Coronary artery (tissue), 2 donors: ENCODE results near the gene LCORL.

Experiments
- DNase-seq: peaks from one replicate; pipeline ENCODE4 v3.0.0-alpha.2; 2017; ENCODE audit warnings: low spot score
- H3K27ac ChIP-seq, 2 donors: fragments of 200-600 bp; sonication (generic); one replicate each; pipeline ENCODE4 v1.5.1; 2016 to 2019
- H3K4me3 ChIP-seq: fragments of 200-600 bp; sonication (generic); 2 replicates; pipeline ENCODE4 v1.5.1; 2016; ENCODE audit warnings: mild to moderate bottlenecking, moderate library complexity
- CTCF ChIP-seq: fragments of 200-600 bp; sonication (generic); IDR thresholded peaks from one replicate; pipeline ENCODE4 v1.5.1; 2019; ENCODE audit warnings: antibody characterized with exemption

Gene LCORL

DNA sequence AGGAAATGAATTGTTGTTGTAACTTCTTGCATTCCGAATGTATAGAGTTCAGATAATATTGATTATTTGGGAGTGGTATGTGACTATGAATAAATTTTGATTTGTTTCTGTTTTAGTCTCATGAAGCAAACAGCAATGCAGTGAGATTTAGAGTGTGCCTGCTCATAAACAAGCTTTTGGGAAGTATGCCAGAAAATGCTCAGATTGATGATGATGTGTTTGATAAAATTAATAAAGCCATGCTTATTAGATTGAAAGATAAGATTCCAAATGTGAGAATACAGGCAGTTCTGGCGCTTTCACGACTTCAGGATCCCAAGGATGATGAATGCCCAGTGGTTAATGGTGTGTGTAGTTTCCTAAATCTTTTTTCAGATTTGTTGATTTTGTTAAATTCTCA, 208.8 kb downstream of the LCORL start:
- no peak overlapping the region for H3K4me3 ChIP-seq
- DNase-seq: no peak
- TF ChIP-seq CTCF: no peak
- no peak overlapping the region for H3K27ac ChIP-seq

DNA sequence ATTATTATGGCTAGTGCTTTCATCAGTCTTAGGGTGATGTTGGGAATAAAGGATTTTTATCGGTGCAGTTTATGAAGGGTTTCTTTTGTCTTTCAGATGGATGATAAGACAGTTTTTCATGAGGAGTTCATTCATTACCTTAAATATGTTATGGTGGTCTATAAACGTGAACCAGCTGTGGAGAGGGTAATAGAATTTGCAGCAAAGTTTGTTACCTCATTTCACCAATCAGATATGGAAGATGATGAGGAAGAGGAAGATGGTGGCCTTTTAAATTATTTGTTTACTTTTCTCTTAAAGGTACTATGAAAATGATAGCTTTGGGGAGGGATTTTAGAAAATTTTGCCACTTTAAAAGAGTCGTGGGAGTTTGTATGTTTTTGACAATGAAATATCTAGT, 209.4 kb downstream of the LCORL start:
- H3K4me3 ChIP-seq: no peak overlapping the region
- H3K27ac ChIP-seq: no peak overlapping the region
- no peak for TF ChIP-seq CTCF
- no peak for DNase-seq

DNA sequence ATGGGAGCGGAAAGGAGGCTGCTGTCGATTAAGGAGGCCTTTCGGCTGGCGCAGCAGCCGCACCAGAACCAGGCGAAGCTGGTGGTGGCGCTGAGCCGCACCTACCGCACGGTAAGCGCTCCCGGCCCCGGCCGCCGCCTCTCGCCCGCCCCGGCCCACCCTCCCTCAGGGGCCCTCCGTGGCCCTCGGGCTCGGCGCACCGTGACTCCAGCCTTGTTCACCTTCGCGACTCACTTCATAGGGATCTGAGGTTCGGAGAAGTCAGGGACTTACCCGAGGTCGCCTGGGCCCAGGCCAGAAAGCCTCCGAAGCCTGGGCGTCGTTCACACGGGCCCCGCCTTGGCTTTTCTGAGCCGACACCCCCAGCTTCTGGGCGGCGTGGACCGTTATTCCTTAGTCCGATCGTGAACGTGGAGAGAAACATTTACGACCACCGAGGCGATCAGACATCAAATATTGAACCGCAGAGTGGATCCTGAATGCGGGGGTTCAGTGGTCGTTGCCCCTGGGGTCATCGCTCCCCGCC, 210.4 kb downstream of the LCORL start:
- peak overlapping the region in 1 of 2 donors; percentile 92 for H3K27ac ChIP-seq
- H3K4me3 ChIP-seq: peak overlapping the region; percentile 76
- TF ChIP-seq CTCF: no peak
- DNase-seq: no peak

GRCh38 chr4:17810260-17811077, 211.1 kb downstream of the LCORL start, which contains the start of the genes DCAF16 and NCAPG:
DCAF16 (minus strand) TSS chr4:17810757; CDS start chr4:17804141, 6,616 bp downstream.
NCAPG (plus strand) TSS chr4:17810979; CDS start chr4:17811078, 99 bp downstream.
- TF ChIP-seq CTCF: no peak
- H3K4me3 ChIP-seq: peak within 1 kb of the TSS; percentile 76
- DNase-seq: peak; percentile 99
- peak within 1 kb of the TSS; percentile 91 to 92 for H3K27ac ChIP-seq

DNA sequence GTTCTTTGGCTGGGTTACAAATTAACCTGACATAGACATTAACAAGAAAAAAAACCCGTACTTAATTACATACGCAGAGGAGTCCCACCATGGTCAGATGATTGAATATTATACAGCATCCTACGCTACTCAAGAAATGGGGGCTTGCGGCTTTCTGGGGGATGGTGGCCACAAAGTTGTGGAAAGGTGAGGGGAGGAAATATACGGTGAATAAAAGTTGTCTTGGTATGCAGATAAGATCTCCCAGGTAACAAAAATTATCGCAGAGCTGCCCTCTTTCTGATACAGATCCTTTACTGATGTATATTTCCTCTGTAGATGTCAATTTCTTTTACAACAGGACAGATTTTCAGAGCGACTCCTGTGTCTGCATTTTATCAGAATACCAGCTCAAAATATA, 211.9 kb downstream of the LCORL start:
- TF ChIP-seq CTCF: no peak
- Histone ChIP-seq H3K27ac (peak overlapping the region; percentile 29 to 91), H3K4me3 (peak overlapping the region; percentile 76)
- no peak for DNase-seq

GRCh38 chr4:17807446-17807845, 214.1 kb downstream of the LCORL start:
- Histone ChIP-seq H3K4me3 (peak overlapping the region; percentile 76), H3K27ac (no peak overlapping the region)
- no peak for DNase-seq

More at GRCh38 chr4:17807446-17807845, 214.1 kb downstream of the LCORL start:
- TF ChIP-seq CTCF: no peak
